Measurements from ENCODE around the gene FCHO1. TPM values are rescaled to one million over a fixed set of nuclear protein-coding genes. Genes with fewer than 3 reads are reported as not detected.

FCHO1 gene
- total RNA-seq, 1 experiment from 2014 or later, result 1.1 TPM

- no peak for ATAC-seq
- ChIA-PET CTCF (no interaction called here), POLR2A (no interaction called here)
- peaks cover 9% of the 10 kb centered on the region for H3K4me1 ChIP-seq (ENCODE audit: control insufficient read depth, insufficient read depth, low read length)
- intact Hi-C loops (cut with micrococcal nuclease; ENCODE audit: unreplicated experiment), result no loop called here
- H3K36me3 ChIP-seq (ENCODE audit: control insufficient read depth, insufficient read depth, low read length), result no peaks in the 10 kb centered on the region
- no peaks in the 10 kb centered on the region for H3K27me3 ChIP-seq (ENCODE audit: control insufficient read depth, insufficient read depth, low read length)
- peak overlapping the region in 1 of 2 experiments; percentile 76; a peak in 1 of 4 replicates for H3K4me3 ChIP-seq (ENCODE audit: low read depth in 2 of 2, low read length in 2 of 2)
- BruUV-seq (replicated peaks), result no TSS peak
- no peak for TF ChIP-seq CTCF (IDR thresholded peaks at IDR 0.05)
- TF ChIP-seq POLR2AphosphoS5 (IDR thresholded peaks at IDR 0.05; ENCODE audit: low read depth, low read length), result no peak
- TF ChIP-seq REST (IDR thresholded peaks at IDR 0.05; ENCODE audit: insufficient read depth in 1 of 2, low read depth in 2 of 2, low read length in 1 of 2), result no peak
- no peak for TF ChIP-seq SIN3A (IDR thresholded peaks at IDR 0.05; ENCODE audit: borderline replicate concordance, insufficient read depth, low read depth, low read length)
- TF ChIP-seq TCF7L2 (IDR thresholded peaks at IDR 0.05; ENCODE audit: low read depth, low read length), result no peak
- DNase-seq (ENCODE audit: low read depth, low spot score), result no peak
- no peaks in the 10 kb centered on the region for H3K9me3 ChIP-seq (ENCODE audit: control insufficient read depth, insufficient read depth, low read depth, low read length)
- H3K27ac ChIP-seq (ENCODE audit: low read length), result no peak overlapping the region
- in situ Hi-C loops (cut with HindIII; ENCODE audit: low pct_unique_long_range_greater_than_20kb, low sequenced_read_pairs), result no loop called here
These were observed 30.1 kb upstream of the FCHO1 start for GRCh38 chr19:17721111-17721628.

- no peaks in the 10 kb centered on the region; the same call in 1 of the 2 replicates for H3K36me3 ChIP-seq (ENCODE audit: control insufficient read depth, insufficient read depth, low read length)
These were observed 29.5 kb upstream of the FCHO1 start for GRCh38 chr19:17721821-17722220.

More at GRCh38 chr19:17721821-17722220, 29.5 kb upstream of the FCHO1 start:
- no peak for TF ChIP-seq SIN3A (IDR thresholded peaks at IDR 0.05; ENCODE audit: borderline replicate concordance, insufficient read depth, low read depth, low read length)
- TF ChIP-seq CTCF (IDR thresholded peaks at IDR 0.05), result no peak
- no peak for TF ChIP-seq POLR2AphosphoS5 (IDR thresholded peaks at IDR 0.05; ENCODE audit: low read depth, low read length)
- no peak for TF ChIP-seq TCF7L2 (IDR thresholded peaks at IDR 0.05; ENCODE audit: low read depth, low read length)
- TF ChIP-seq REST (IDR thresholded peaks at IDR 0.05; ENCODE audit: insufficient read depth in 1 of 2, low read depth in 2 of 2, low read length in 1 of 2), result no peak
- DNase-seq (ENCODE audit: low read depth, low spot score) (no peak), ATAC-seq (no peak)
- ChIA-PET CTCF (no interaction called here), POLR2A (no interaction called here)
- in situ Hi-C loops (cut with HindIII; ENCODE audit: low pct_unique_long_range_greater_than_20kb, low sequenced_read_pairs), result no loop called here
- BruUV-seq (replicated peaks), result no TSS peak
- Histone ChIP-seq H3K27ac (ENCODE audit: low read length) (no peak overlapping the region), H3K4me1 (ENCODE audit: control insufficient read depth, insufficient read depth, low read length) (peaks cover 9% of the 10 kb centered on the region), H3K4me3 (ENCODE audit: low read depth in 2 of 2, low read length in 2 of 2) (no peak overlapping the region), H3K9me3 (ENCODE audit: control insufficient read depth, insufficient read depth, low read depth, low read length) (no peaks in the 10 kb centered on the region), H3K27me3 (ENCODE audit: control insufficient read depth, insufficient read depth, low read length) (no peaks in the 10 kb centered on the region)
- intact Hi-C loops (cut with micrococcal nuclease; ENCODE audit: unreplicated experiment), result no loop called here

Measured in Panc1 (cell line).